Kidney (tissue), 14 donors: ENCODE measurements around the gene ECE1. TPM values are rescaled to one million over a fixed set of nuclear protein-coding genes. Genes with fewer than 3 reads are reported as not detected.

Experiments
- DNase-seq, 5 donors: peaks; one replicate each; pipeline ENCODE4 v3.0.0-alpha.2; 2013 to 2020
- FAIRE-seq: peaks from 2 replicates; lab custom pipeline; 2012; peaks lifted over from hg19 to GRCh38; lab: Jason Lieb, UNC
- H3K27ac ChIP-seq, 2 donors: one replicate each; pipeline ENCODE4 v1.7.0; 2013; ENCODE audit warnings: low read depth in 2 of 2, low read length in 2 of 2, inconsistent platforms in 1 of 2
- H3K27me3 ChIP-seq: one replicate; pipeline ENCODE4 v1.7.1; 2013; ENCODE audit warnings: low read length, inconsistent platforms; ENCODE audit not compliant: control insufficient read depth, insufficient read depth
- H3K36me3 ChIP-seq, 3 donors: one replicate each; pipeline versions ENCODE4 v1.7.0 to v1.7.1; 2013; ENCODE audit warnings: low read length in 3 of 3, control low read depth in 1 of 3, inconsistent platforms in 1 of 3; ENCODE audit not compliant: insufficient read depth in 3 of 3, control insufficient read depth in 2 of 3
- H3K4me1 ChIP-seq, 3 donors: one replicate each; pipeline versions ENCODE4 v1.7.0 to v1.7.1; 2013; ENCODE audit warnings: low read length in 3 of 3, inconsistent platforms in 1 of 3, low read depth in 1 of 3; ENCODE audit not compliant: control insufficient read depth in 2 of 3, insufficient read depth in 2 of 3
- H3K4me3 ChIP-seq, 3 donors: one replicate each; pipeline versions ENCODE4 v1.7.0 to v1.8.1; 2013; ENCODE audit warnings: low read length in 3 of 3, control low read depth in 1 of 3, inconsistent platforms in 1 of 3
- H3K9ac ChIP-seq, 3 donors: one replicate each; pipeline versions ENCODE4 v1.7.0 to v1.7.1; 2013; ENCODE audit warnings: low read length in 3 of 3, control low read depth in 1 of 3, inconsistent platforms in 1 of 3
- H3K9me3 ChIP-seq, 3 donors: one replicate each; pipeline versions ENCODE4 v1.7.0 to v1.7.1; 2013; ENCODE audit warnings: low read length in 3 of 3, control low read depth in 1 of 3, inconsistent platforms in 1 of 3; ENCODE audit not compliant: control insufficient read depth in 2 of 3, insufficient read depth in 1 of 3
- intact Hi-C: fragments of 100-400 bp; cut with DNase I; formaldehyde crosslinking; loops from one replicate; pipeline ENCODE4 v1.11.1; 2022
- polyA plus RNA-seq: library from polyadenylated mRNA; stranded (reverse); fragments of 350-450 nt; fragmentation: Illumina TruSeq; extraction: RNeasy Lipid Tissue Mini Kit (QIAGEN cat#74804); gene quantifications from one replicate; pipeline ENCODE4 v1.2.3, GENCODE V29; 2014; ENCODE audit warnings: low read depth, low replicate concordance; ENCODE audit not compliant: insufficient read depth
- total RNA-seq: library from RNA; stranded (reverse); fragmentation: NEBNext Ultra II Directional; extraction: Animal tissue kit (Norgen Biotek cat#: 25700); gene quantifications from one replicate; pipeline ENCODE4 v1.2.1, GENCODE V29; 2021
- TF ChIP-seq, protein P1 (sequence below): IDR thresholded peaks from 3 replicates; pipeline ENCODE4 v1.5.1; 2012; ENCODE audit warnings: mild to moderate bottlenecking, moderate library complexity, borderline replicate concordance; ENCODE audit not compliant: insufficient read depth; ENCODE audit errors: extremely low read depth
- donor health status: control.
- donor health status: control.
- donor health status: control.
- donor health status: control.
- donor health status: control.
- donor health status: DM: yes; HTN: yes; CAD: no.
- donor health status: Normal renal cell carcinoma (clear cell type).

Gene ECE1
- total and polyA plus RNA-seq, 2 donors from 2014 or later: 30.8 to 128 TPM

GRCh38 chr1:21295545-21295944 lies 5.3 kb upstream of the ECE1 start:
- H3K27ac ChIP-seq: peak overlapping the region in 1 of 2 donors; percentile 54
- peaks cover 0 to 14% (median 0%) of the 10 kb centered on the region in 3 donors for H3K4me1 ChIP-seq
- TF ChIP-seq, protein P1, sequence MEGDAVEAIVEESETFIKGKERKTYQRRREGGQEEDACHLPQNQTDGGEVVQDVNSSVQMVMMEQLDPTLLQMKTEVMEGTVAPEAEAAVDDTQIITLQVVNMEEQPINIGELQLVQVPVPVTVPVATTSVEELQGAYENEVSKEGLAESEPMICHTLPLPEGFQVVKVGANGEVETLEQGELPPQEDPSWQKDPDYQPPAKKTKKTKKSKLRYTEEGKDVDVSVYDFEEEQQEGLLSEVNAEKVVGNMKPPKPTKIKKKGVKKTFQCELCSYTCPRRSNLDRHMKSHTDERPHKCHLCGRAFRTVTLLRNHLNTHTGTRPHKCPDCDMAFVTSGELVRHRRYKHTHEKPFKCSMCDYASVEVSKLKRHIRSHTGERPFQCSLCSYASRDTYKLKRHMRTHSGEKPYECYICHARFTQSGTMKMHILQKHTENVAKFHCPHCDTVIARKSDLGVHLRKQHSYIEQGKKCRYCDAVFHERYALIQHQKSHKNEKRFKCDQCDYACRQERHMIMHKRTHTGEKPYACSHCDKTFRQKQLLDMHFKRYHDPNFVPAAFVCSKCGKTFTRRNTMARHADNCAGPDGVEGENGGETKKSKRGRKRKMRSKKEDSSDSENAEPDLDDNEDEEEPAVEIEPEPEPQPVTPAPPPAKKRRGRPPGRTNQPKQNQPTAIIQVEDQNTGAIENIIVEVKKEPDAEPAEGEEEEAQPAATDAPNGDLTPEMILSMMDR: no peak
- H3K9me3 ChIP-seq: no peaks in the 10 kb centered on the region
- H3K9ac ChIP-seq: no peak overlapping the region
- intact Hi-C loops: no loop called here
- no peak for FAIRE-seq
- no peak for DNase-seq
- H3K4me3 ChIP-seq: no peak overlapping the region
- no peaks in the 10 kb centered on the region for H3K36me3 ChIP-seq
- H3K27me3 ChIP-seq: no peaks in the 10 kb centered on the region

GRCh38 chr1:21295002-21295401 lies 4.7 kb upstream of the ECE1 start:
- Histone ChIP-seq H3K9ac (no peak overlapping the region), H3K9me3 (no peaks in the 10 kb centered on the region), H3K27me3 (no peaks in the 10 kb centered on the region), H3K27ac (peak overlapping the region in 1 of 2 donors; percentile 23), H3K4me3 (no peak overlapping the region), H3K4me1 (peaks cover 0 to 13% (median 0%) of the 10 kb centered on the region in 3 donors), H3K36me3 (no peaks in the 10 kb centered on the region)
- intact Hi-C loops: no loop called here
- TF ChIP-seq, protein P1: no peak
- no peak for DNase-seq
- FAIRE-seq: no peak

DNA sequence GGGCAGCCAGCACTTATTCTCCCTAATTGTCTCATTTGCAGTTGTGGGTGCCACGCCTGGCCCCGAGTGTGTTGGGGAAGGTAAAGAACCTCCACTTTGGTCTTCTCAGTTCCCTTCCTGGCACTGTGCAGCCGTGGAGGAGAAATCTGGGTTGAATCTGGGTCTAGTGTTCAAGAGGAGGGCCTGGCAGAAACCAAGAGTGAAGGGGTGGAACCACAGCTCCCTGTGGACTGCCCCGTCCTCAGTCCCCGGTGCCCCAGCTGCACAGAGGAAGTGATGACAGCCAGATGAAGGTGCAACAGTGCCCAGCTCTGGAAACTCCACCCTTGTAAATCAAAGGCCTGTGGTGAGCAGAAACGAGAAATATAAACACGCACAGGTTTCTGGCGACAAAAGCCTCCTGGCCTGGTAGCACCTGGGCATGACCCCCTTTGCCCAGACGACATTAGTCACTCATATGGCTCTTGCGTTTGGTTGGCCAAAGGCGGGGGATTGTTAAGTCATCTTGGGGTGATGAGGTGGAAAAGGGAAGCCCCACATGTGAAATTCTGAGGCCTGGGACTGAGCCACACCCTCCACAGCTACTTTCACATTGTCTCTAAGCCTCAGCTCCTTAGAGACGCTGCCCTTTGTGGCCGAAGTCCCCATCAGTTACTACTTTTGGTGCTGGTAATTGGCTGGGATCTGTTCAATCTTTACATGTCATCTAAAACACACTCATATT lies 4.2 kb upstream of the ECE1 start:
- no peak for DNase-seq
- intact Hi-C loops: no loop called here
- TF ChIP-seq, protein P1: no peak
- Histone ChIP-seq H3K9ac (no peak overlapping the region), H3K27ac (peak overlapping the region; percentile 9 to 59), H3K4me1 (peaks cover 0 to 11% (median 0%) of the 10 kb centered on the region in 3 donors), H3K4me3 (no peak overlapping the region), H3K27me3 (no peaks in the 10 kb centered on the region), H3K9me3 (no peaks in the 10 kb centered on the region), H3K36me3 (no peaks in the 10 kb centered on the region)
- no peak for FAIRE-seq
